ENCODE data around the gene JADE1. TPM values are rescaled to one million over a fixed set of nuclear protein-coding genes. Genes with fewer than 3 reads are reported as not detected.

The JADE1 gene
- total and polyA plus RNA-seq, 2 experiments from 2014 or later: 84.2 to 158 TPM

- H3K9me2 ChIP-seq (ENCODE audit: insufficient read depth): no peaks in the 10 kb centered on the region
- Mint-ChIP-seq H3K4me3 (no peak overlapping the region), H3K9me3 (no peaks in the 10 kb centered on the region), H3K4me1 (peaks cover 19% of the 10 kb centered on the region), H3K36me3 (ENCODE audit: low read depth) (peaks cover 12% of the 10 kb centered on the region; the same call in 2 of the 3 replicates), H3K27me3 (ENCODE audit: insufficient read depth, low read depth, poor library complexity) (peaks cover 3% of the 10 kb centered on the region), H3K27ac (no peak overlapping the region)
- H4K20me1 ChIP-seq (replicated peaks; ENCODE audit: insufficient read depth): peaks cover 12% of the 10 kb centered on the region
- no peak overlapping the region for H3K4me3 ChIP-seq
- TF ChIP-seq, protein P1, sequence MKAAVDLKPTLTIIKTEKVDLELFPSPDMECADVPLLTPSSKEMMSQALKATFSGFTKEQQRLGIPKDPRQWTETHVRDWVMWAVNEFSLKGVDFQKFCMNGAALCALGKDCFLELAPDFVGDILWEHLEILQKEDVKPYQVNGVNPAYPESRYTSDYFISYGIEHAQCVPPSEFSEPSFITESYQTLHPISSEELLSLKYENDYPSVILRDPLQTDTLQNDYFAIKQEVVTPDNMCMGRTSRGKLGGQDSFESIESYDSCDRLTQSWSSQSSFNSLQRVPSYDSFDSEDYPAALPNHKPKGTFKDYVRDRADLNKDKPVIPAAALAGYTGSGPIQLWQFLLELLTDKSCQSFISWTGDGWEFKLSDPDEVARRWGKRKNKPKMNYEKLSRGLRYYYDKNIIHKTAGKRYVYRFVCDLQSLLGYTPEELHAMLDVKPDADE (IDR thresholded peaks at IDR 0.05): no peak
- TF ChIP-seq ZNF462 (CRISPR knock-in tag; IDR thresholded peaks at IDR 0.05) (no peak), NANOG (IDR thresholded peaks at IDR 0.05; ENCODE audit: borderline replicate concordance) (no peak), JUNB (IDR thresholded peaks at IDR 0.05; ENCODE audit: unreplicated experiment) (no peak), ZNF331 (CRISPR knock-in tag; IDR thresholded peaks at IDR 0.05; ENCODE audit: low read depth) (no peak), ZNF114 (CRISPR knock-in tag; IDR thresholded peaks at IDR 0.05) (no peak), CREB1 (CRISPR knock-in tag; IDR thresholded peaks at IDR 0.05; ENCODE audit: low read depth) (no peak), EZH2phosphoT487 (IDR thresholded peaks at IDR 0.05; ENCODE audit: unreplicated experiment) (no peak), EZH2 (IDR thresholded peaks at IDR 0.05; ENCODE audit: low read depth, unreplicated experiment) (no peak), POLR2AphosphoS5 (IDR thresholded peaks at IDR 0.05; ENCODE audit: low read depth) (no peak), STAT1 (IDR thresholded peaks at IDR 0.05; ENCODE audit: unreplicated experiment) (no peak)
- TF ChIP-seq, protein P2, sequence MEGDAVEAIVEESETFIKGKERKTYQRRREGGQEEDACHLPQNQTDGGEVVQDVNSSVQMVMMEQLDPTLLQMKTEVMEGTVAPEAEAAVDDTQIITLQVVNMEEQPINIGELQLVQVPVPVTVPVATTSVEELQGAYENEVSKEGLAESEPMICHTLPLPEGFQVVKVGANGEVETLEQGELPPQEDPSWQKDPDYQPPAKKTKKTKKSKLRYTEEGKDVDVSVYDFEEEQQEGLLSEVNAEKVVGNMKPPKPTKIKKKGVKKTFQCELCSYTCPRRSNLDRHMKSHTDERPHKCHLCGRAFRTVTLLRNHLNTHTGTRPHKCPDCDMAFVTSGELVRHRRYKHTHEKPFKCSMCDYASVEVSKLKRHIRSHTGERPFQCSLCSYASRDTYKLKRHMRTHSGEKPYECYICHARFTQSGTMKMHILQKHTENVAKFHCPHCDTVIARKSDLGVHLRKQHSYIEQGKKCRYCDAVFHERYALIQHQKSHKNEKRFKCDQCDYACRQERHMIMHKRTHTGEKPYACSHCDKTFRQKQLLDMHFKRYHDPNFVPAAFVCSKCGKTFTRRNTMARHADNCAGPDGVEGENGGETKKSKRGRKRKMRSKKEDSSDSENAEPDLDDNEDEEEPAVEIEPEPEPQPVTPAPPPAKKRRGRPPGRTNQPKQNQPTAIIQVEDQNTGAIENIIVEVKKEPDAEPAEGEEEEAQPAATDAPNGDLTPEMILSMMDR (conservative IDR thresholded peaks at IDR 0.05; ENCODE audit: low read depth in 2 of 2): no peak
- TF ChIP-seq, protein P3, sequence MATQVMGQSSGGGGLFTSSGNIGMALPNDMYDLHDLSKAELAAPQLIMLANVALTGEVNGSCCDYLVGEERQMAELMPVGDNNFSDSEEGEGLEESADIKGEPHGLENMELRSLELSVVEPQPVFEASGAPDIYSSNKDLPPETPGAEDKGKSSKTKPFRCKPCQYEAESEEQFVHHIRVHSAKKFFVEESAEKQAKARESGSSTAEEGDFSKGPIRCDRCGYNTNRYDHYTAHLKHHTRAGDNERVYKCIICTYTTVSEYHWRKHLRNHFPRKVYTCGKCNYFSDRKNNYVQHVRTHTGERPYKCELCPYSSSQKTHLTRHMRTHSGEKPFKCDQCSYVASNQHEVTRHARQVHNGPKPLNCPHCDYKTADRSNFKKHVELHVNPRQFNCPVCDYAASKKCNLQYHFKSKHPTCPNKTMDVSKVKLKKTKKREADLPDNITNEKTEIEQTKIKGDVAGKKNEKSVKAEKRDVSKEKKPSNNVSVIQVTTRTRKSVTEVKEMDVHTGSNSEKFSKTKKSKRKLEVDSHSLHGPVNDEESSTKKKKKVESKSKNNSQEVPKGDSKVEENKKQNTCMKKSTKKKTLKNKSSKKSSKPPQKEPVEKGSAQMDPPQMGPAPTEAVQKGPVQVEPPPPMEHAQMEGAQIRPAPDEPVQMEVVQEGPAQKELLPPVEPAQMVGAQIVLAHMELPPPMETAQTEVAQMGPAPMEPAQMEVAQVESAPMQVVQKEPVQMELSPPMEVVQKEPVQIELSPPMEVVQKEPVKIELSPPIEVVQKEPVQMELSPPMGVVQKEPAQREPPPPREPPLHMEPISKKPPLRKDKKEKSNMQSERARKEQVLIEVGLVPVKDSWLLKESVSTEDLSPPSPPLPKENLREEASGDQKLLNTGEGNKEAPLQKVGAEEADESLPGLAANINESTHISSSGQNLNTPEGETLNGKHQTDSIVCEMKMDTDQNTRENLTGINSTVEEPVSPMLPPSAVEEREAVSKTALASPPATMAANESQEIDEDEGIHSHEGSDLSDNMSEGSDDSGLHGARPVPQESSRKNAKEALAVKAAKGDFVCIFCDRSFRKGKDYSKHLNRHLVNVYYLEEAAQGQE (IDR thresholded peaks at IDR 0.05; ENCODE audit: unreplicated experiment): no peak
- peaks cover 11% of the 10 kb centered on the region for H3K36me3 ChIP-seq (ENCODE audit: insufficient read depth)
- no peak overlapping the region for H2AFZ ChIP-seq
- ATAC-seq (no peak), DNase-seq (ENCODE audit: low spot score) (no peak)
- H3K27me3 ChIP-seq (ENCODE audit: insufficient read depth): no peaks in the 10 kb centered on the region
- H3K27ac ChIP-seq (ENCODE audit: low read depth): no peak overlapping the region
- peaks cover 25% of the 10 kb centered on the region for H3F3A ChIP-seq (replicated peaks; ENCODE audit: low read depth)
- H3K4me2 ChIP-seq: no peak overlapping the region
- no peaks in the 10 kb centered on the region for H3K79me2 ChIP-seq (replicated peaks; ENCODE audit: insufficient read depth)
- no peaks in the 10 kb centered on the region for H3K4me1 ChIP-seq (ENCODE audit: insufficient read depth)
Measured at GRCh38 chr4:128877934-128878333, 68.4 kb downstream of the JADE1 start.

Measured in GM23338 (cell line).